WTC11 (cell line): ENCODE measurements around the gene PICALM. TPM values are rescaled to one million over a fixed set of nuclear protein-coding genes. Genes with fewer than 3 reads are reported as not detected.

ENCODE experiments used
- ATAC-seq: fragments of 200-7000 bp; cut with Tn5 transposase; 2 replicates; pipeline ENCODE4 v1.10.0; 2021; ENCODE audit warnings: mild to moderate bottlenecking, moderate library complexity
- CTCF ChIA-PET: fragments of 300-600 bp; sonication (Branson Sonifier 250); formaldehyde crosslinking; loops from one replicate; lab custom pipeline; 2021; ENCODE audit warnings: antibody characterized with exemption; lab: Charles Lee
- POLR2A ChIA-PET: fragments of 350-600 bp; sonication (Branson Sonifier 250); formaldehyde crosslinking; loops from one replicate; lab custom pipeline; 2021; ENCODE audit warnings: antibody characterized with exemption; lab: Charles Lee
- DNase-seq: peaks from one replicate; pipeline ENCODE4 v3.0.0; 2021; ENCODE audit warnings: low spot score
- H3K27ac Mint-ChIP-seq: 2 replicates; pipeline ENCODE4 v1.8.0; 2021; ENCODE audit warnings: mixed read lengths
- H3K27me3 Mint-ChIP-seq: 2 replicates; pipeline ENCODE4 v1.8.0; 2021; ENCODE audit warnings: low read depth, mild to moderate bottlenecking, moderate library complexity, mixed read lengths
- H3K36me3 Mint-ChIP-seq: 2 replicates; pipeline ENCODE4 v1.8.0; 2021; ENCODE audit warnings: mixed read lengths
- H3K4me1 Mint-ChIP-seq: 2 replicates; pipeline ENCODE4 v1.8.0; 2022; ENCODE audit warnings: mixed read lengths
- H3K4me3 Mint-ChIP-seq: 2 replicates; pipeline ENCODE4 v1.8.0; 2021; ENCODE audit warnings: mild to moderate bottlenecking, moderate library complexity, mixed read lengths
- H3K9me3 Mint-ChIP-seq: 2 replicates; pipeline ENCODE4 v1.8.0; 2021; ENCODE audit warnings: mixed read lengths
- CREB1 ChIP-seq: sonication (generic); formaldehyde crosslinking; IDR thresholded peaks from 2 replicates; pipeline ENCODE4 v1.8.0; 2023; ENCODE audit warnings: mild to moderate bottlenecking, missing genetic modification reagents
- ETV6 ChIP-seq: sonication (generic); formaldehyde crosslinking; IDR thresholded peaks from 2 replicates; pipeline ENCODE4 v1.8.1; 2022; ENCODE audit warnings: mild to moderate bottlenecking, missing genetic modification reagents
- FOXJ3 ChIP-seq: sonication (generic); formaldehyde crosslinking; IDR thresholded peaks from 2 replicates; pipeline ENCODE4 v1.9.0; 2021; ENCODE audit warnings: missing genetic modification reagents, mild to moderate bottlenecking, borderline replicate concordance
- FOXP1 ChIP-seq: sonication (generic); formaldehyde crosslinking; IDR thresholded peaks from 2 replicates; pipeline ENCODE4 v1.8.0; 2022; ENCODE audit warnings: missing genetic modification reagents, mild to moderate bottlenecking, moderate library complexity, borderline replicate concordance
- GABPB1 ChIP-seq: sonication (generic); formaldehyde crosslinking; IDR thresholded peaks from 2 replicates; pipeline ENCODE4 v1.8.1; 2023; ENCODE audit warnings: mild to moderate bottlenecking, missing genetic modification reagents
- NFATC4 ChIP-seq: fragments of 250-450 bp; sonication (Bioruptor Pico); IDR thresholded peaks from 2 replicates; pipeline ENCODE4 v1.9.0; 2021; ENCODE audit warnings: mild to moderate bottlenecking
- NR3C1 ChIP-seq: sonication (generic); formaldehyde crosslinking; conservative IDR thresholded peaks from 2 replicates; pipeline ENCODE4 v1.8.1; 2023; ENCODE audit warnings: low read depth, mild to moderate bottlenecking, missing genetic modification reagents
- OVOL2 ChIP-seq: fragments of 250-450 bp; sonication (Bioruptor Pico); IDR thresholded peaks from 2 replicates; pipeline ENCODE4 v1.9.0; 2021; ENCODE audit warnings: mild to moderate bottlenecking, borderline replicate concordance
- PRRX2 ChIP-seq: fragments of 250-450 bp; sonication (Bioruptor Pico); IDR thresholded peaks from 2 replicates; pipeline ENCODE4 v1.8.0; 2021; ENCODE audit warnings: mild to moderate bottlenecking
- RELA ChIP-seq: sonication (generic); formaldehyde crosslinking; IDR thresholded peaks from 2 replicates; pipeline ENCODE4 v1.8.1; 2022; ENCODE audit warnings: missing genetic modification reagents, mild to moderate bottlenecking, borderline replicate concordance
- SOX15 ChIP-seq: fragments of 250-450 bp; sonication (Bioruptor Pico); IDR thresholded peaks from 2 replicates; pipeline ENCODE4 v1.9.0; 2021; ENCODE audit warnings: mild to moderate bottlenecking
- TCF7 ChIP-seq: sonication (generic); formaldehyde crosslinking; IDR thresholded peaks from 2 replicates; pipeline ENCODE4 v1.8.0; 2022; ENCODE audit warnings: mild to moderate bottlenecking, low read depth, missing genetic modification reagents, moderate library complexity
- ZNF121 ChIP-seq: sonication (generic); formaldehyde crosslinking; IDR thresholded peaks from 2 replicates; pipeline ENCODE4 v1.8.0; 2023; ENCODE audit warnings: missing genetic modification reagents
- ZNF317 ChIP-seq: sonication (generic); formaldehyde crosslinking; IDR thresholded peaks from 2 replicates; pipeline ENCODE4 v1.8.1; 2023; ENCODE audit warnings: low read depth, mild to moderate bottlenecking, moderate library complexity, missing genetic modification reagents, borderline replicate concordance
- ZNF396 ChIP-seq: fragments of 250-450 bp; sonication (Bioruptor Pico); IDR thresholded peaks from 2 replicates; pipeline ENCODE4 v1.8.0; 2021; ENCODE audit warnings: mild to moderate bottlenecking, moderate library complexity, borderline replicate concordance
- total RNA-seq: library from RNA; stranded (reverse); gene quantifications from 3 replicates; pipeline ENCODE4 v1.2.3, GENCODE V29; 2021
- TF ChIP-seq, protein P1 (sequence below): fragments of 250-450 bp; sonication (Bioruptor Pico); IDR thresholded peaks from 2 replicates; pipeline ENCODE4 v1.9.0; 2021; ENCODE audit warnings: mild to moderate bottlenecking
- TF ChIP-seq, protein P2 (sequence below): sonication (generic); formaldehyde crosslinking; IDR thresholded peaks from 2 replicates; pipeline ENCODE4 v1.8.0; 2023; ENCODE audit warnings: missing genetic modification reagents
- TF ChIP-seq, protein P3 (sequence below): sonication (generic); formaldehyde crosslinking; IDR thresholded peaks from 2 replicates; pipeline ENCODE4 v1.8.1; 2023; ENCODE audit warnings: mild to moderate bottlenecking, missing genetic modification reagents
- TF ChIP-seq, protein P4 (sequence below): sonication (generic); formaldehyde crosslinking; IDR thresholded peaks from 2 replicates; pipeline ENCODE4 v1.8.1; 2023; ENCODE audit warnings: mild to moderate bottlenecking, missing genetic modification reagents, moderate library complexity
- TF ChIP-seq, protein P5 (sequence below): sonication (generic); formaldehyde crosslinking; IDR thresholded peaks from 2 replicates; pipeline ENCODE4 v1.8.1; 2023; ENCODE audit warnings: mild to moderate bottlenecking, missing genetic modification reagents
- TF ChIP-seq, protein P6 (sequence below): sonication (generic); formaldehyde crosslinking; IDR thresholded peaks from 2 replicates; pipeline ENCODE4 v1.8.0; 2023; ENCODE audit warnings: missing genetic modification reagents, mild to moderate bottlenecking, borderline replicate concordance
- TF ChIP-seq, protein P7 (sequence below): fragments of 250-450 bp; sonication (Bioruptor Pico); IDR thresholded peaks from 2 replicates; pipeline ENCODE4 v2.1.2; 2022; ENCODE audit warnings: mild to moderate bottlenecking, moderate library complexity

PICALM gene
- total RNA-seq, 1 experiment from 2014 or later, result 69.9 TPM

DNA sequence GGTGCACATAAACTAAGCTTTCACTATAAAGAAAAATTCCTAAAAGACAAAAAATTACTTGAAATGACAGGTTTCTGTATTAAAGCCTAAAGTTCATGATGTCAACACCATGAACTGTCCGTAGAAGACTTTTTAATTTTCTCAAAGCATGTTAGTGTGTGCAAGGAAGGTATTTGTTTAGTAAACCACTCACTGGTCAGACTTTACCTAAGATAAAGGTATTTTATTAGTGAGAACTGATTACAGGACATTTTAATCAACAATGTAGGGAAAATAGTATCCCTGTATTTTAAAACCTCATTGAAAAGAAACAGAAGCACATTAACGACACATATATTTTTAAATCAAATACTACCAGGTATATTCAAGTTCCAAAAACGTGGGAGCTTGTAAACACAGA, 2.9 kb downstream of the PICALM start:
- DNase-seq (no peak), ATAC-seq (no peak)
- no peak for TF ChIP-seq FOXJ3 (CRISPR knock-in tag)
- TF ChIP-seq, protein P1, sequence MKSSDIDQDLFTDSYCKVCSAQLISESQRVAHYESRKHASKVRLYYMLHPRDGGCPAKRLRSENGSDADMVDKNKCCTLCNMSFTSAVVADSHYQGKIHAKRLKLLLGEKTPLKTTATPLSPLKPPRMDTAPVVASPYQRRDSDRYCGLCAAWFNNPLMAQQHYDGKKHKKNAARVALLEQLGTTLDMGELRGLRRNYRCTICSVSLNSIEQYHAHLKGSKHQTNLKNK, result no peak
- TF ChIP-seq GABPB1 (CRISPR knock-in tag), result no peak
- TF ChIP-seq FOXP1 (CRISPR knock-in tag), result no peak
- no peak for TF ChIP-seq ZNF317 (CRISPR knock-in tag)
- no peak for TF ChIP-seq NR3C1 (CRISPR knock-in tag)
- TF ChIP-seq, protein P2, sequence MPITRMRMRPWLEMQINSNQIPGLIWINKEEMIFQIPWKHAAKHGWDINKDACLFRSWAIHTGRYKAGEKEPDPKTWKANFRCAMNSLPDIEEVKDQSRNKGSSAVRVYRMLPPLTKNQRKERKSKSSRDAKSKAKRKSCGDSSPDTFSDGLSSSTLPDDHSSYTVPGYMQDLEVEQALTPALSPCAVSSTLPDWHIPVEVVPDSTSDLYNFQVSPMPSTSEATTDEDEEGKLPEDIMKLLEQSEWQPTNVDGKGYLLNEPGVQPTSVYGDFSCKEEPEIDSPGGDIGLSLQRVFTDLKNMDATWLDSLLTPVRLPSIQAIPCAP (CRISPR knock-in tag), result no peak
- no peak for TF ChIP-seq PRRX2 (CRISPR knock-in tag)
- no peak for TF ChIP-seq SOX15 (CRISPR knock-in tag)
- no peak overlapping the region for H3K27ac Mint-ChIP-seq
- POLR2A ChIA-PET, result interaction anchor here (0.7 kb wide), 1 partner anchor 207 kb away, joined by 4 read pairs; no protein-coding TSS in a partner anchor
- H3K36me3 Mint-ChIP-seq, result no peaks in the 10 kb centered on the region
- H3K27me3 Mint-ChIP-seq, result no peaks in the 10 kb centered on the region
- H3K4me1 Mint-ChIP-seq, result peaks cover 66% of the 10 kb centered on the region
- peak overlapping the region; percentile 99 for H3K4me3 Mint-ChIP-seq
- CTCF ChIA-PET, result no interaction called here
- H3K9me3 Mint-ChIP-seq, result no peaks in the 10 kb centered on the region

DNA sequence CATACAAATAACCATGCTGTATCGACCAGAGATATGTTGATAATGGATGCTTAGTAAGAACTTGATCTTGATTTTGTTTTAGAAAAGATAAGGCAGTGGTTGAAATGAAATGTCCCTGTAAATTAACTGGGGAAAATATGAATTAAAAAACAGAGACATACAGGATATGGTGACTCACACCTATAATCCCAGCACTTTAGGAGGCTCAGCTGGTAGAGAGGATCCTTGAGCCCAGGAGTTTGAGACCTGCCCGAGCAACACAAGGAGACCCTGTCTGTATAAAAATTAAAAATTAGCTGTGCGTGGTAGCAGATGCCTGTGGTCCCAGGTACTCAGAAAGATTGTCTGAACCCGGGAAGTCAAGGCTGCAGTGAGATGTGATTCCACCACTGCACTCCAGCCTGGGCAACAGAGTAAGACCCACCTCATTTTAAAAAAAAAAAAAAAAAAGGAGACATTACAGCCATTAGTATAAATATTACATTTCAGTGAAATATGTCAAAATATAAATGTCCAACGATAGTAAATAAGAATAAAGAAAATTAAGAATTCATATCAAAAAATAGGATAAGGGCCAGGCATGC, 4.6 kb downstream of the PICALM start:
- Mint-ChIP-seq H3K4me3 (no peak overlapping the region), H3K9me3 (no peaks in the 10 kb centered on the region), H3K27ac (no peak overlapping the region), H3K27me3 (no peaks in the 10 kb centered on the region), H3K4me1 (peaks cover 71% of the 10 kb centered on the region), H3K36me3 (no peaks in the 10 kb centered on the region)
- DNase-seq, result no peak
- no peak for TF ChIP-seq ETV6 (CRISPR knock-in tag)
- TF ChIP-seq CREB1 (CRISPR knock-in tag), result no peak
- 0 out of 2 replicates have a peak, but pooled peaks have one; percentile 49 for TF ChIP-seq ZNF121 (CRISPR knock-in tag)
- TF ChIP-seq OVOL2, result no peak
- CTCF ChIA-PET, result no interaction called here
- POLR2A ChIA-PET, result no interaction called here
- no peak for ATAC-seq

DNA sequence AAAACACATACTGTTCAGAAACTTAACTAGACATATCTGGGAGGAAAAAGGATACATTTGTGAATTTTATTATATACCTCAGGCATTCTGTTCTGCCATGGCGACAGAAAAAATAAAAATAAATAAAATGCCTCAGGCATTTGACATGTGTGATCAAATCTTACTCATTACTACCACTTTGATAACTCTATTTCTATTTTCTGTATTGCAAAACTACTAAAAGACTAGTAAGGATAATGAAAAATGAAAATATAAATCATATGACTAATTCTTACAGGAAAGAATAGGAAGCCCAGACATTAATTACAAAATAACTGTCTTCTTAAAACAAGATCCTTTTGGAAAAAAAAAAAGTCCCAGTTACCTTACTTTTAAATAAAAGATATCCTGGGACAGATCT, 5.3 kb downstream of the PICALM start:
- H3K9me3 Mint-ChIP-seq, result no peaks in the 10 kb centered on the region
- ChIA-PET POLR2A (no interaction called here), CTCF (interaction anchor here (1.2 kb wide), 1 partner anchor 21 kb away, joined by 3 read pairs; no protein-coding TSS in a partner anchor)
- no peaks in the 10 kb centered on the region for H3K27me3 Mint-ChIP-seq
- no peaks in the 10 kb centered on the region for H3K36me3 Mint-ChIP-seq
- ATAC-seq, result no peak
- no peak for DNase-seq
- H3K27ac Mint-ChIP-seq, result no peak overlapping the region
- H3K4me1 Mint-ChIP-seq, result peaks cover 79% of the 10 kb centered on the region
- no peak overlapping the region for H3K4me3 Mint-ChIP-seq
- TF ChIP-seq CREB1 (CRISPR knock-in tag) (no peak), NR3C1 (CRISPR knock-in tag) (no peak), RELA (CRISPR knock-in tag) (no peak), TCF7 (CRISPR knock-in tag) (no peak), ZNF396 (no peak), NFATC4 (CRISPR knock-in tag) (no peak)
- TF ChIP-seq, protein P3, sequence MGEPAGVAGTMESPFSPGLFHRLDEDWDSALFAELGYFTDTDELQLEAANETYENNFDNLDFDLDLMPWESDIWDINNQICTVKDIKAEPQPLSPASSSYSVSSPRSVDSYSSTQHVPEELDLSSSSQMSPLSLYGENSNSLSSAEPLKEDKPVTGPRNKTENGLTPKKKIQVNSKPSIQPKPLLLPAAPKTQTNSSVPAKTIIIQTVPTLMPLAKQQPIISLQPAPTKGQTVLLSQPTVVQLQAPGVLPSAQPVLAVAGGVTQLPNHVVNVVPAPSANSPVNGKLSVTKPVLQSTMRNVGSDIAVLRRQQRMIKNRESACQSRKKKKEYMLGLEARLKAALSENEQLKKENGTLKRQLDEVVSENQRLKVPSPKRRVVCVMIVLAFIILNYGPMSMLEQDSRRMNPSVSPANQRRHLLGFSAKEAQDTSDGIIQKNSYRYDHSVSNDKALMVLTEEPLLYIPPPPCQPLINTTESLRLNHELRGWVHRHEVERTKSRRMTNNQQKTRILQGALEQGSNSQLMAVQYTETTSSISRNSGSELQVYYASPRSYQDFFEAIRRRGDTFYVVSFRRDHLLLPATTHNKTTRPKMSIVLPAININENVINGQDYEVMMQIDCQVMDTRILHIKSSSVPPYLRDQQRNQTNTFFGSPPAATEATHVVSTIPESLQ (CRISPR knock-in tag), result no peak
- TF ChIP-seq, protein P4, sequence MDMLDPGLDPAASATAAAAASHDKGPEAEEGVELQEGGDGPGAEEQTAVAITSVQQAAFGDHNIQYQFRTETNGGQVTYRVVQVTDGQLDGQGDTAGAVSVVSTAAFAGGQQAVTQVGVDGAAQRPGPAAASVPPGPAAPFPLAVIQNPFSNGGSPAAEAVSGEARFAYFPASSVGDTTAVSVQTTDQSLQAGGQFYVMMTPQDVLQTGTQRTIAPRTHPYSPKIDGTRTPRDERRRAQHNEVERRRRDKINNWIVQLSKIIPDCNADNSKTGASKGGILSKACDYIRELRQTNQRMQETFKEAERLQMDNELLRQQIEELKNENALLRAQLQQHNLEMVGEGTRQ (CRISPR knock-in tag), result no peak
- TF ChIP-seq, protein P5, sequence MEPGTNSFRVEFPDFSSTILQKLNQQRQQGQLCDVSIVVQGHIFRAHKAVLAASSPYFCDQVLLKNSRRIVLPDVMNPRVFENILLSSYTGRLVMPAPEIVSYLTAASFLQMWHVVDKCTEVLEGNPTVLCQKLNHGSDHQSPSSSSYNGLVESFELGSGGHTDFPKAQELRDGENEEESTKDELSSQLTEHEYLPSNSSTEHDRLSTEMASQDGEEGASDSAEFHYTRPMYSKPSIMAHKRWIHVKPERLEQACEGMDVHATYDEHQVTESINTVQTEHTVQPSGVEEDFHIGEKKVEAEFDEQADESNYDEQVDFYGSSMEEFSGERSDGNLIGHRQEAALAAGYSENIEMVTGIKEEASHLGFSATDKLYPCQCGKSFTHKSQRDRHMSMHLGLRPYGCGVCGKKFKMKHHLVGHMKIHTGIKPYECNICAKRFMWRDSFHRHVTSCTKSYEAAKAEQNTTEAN (CRISPR knock-in tag), result no peak
- TF ChIP-seq, protein P6, sequence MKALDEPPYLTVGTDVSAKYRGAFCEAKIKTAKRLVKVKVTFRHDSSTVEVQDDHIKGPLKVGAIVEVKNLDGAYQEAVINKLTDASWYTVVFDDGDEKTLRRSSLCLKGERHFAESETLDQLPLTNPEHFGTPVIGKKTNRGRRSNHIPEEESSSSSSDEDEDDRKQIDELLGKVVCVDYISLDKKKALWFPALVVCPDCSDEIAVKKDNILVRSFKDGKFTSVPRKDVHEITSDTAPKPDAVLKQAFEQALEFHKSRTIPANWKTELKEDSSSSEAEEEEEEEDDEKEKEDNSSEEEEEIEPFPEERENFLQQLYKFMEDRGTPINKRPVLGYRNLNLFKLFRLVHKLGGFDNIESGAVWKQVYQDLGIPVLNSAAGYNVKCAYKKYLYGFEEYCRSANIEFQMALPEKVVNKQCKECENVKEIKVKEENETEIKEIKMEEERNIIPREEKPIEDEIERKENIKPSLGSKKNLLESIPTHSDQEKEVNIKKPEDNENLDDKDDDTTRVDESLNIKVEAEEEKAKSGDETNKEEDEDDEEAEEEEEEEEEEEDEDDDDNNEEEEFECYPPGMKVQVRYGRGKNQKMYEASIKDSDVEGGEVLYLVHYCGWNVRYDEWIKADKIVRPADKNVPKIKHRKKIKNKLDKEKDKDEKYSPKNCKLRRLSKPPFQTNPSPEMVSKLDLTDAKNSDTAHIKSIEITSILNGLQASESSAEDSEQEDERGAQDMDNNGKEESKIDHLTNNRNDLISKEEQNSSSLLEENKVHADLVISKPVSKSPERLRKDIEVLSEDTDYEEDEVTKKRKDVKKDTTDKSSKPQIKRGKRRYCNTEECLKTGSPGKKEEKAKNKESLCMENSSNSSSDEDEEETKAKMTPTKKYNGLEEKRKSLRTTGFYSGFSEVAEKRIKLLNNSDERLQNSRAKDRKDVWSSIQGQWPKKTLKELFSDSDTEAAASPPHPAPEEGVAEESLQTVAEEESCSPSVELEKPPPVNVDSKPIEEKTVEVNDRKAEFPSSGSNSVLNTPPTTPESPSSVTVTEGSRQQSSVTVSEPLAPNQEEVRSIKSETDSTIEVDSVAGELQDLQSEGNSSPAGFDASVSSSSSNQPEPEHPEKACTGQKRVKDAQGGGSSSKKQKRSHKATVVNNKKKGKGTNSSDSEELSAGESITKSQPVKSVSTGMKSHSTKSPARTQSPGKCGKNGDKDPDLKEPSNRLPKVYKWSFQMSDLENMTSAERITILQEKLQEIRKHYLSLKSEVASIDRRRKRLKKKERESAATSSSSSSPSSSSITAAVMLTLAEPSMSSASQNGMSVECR (CRISPR knock-in tag), result no peak
- TF ChIP-seq, protein P7, sequence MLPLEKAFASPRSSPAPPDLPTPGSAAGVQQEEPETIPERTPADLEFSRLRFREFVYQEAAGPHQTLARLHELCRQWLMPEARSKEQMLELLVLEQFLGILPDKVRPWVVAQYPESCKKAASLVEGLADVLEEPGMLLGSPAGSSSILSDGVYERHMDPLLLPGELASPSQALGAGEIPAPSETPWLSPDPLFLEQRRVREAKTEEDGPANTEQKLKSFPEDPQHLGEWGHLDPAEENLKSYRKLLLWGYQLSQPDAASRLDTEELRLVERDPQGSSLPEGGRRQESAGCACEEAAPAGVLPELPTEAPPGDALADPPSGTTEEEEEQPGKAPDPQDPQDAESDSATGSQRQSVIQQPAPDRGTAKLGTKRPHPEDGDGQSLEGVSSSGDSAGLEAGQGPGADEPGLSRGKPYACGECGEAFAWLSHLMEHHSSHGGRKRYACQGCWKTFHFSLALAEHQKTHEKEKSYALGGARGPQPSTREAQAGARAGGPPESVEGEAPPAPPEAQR (CRISPR knock-in tag), result no peak
